DOHH2 (cell line): Measurements from ENCODE around the gene CCDC38.

ENCODE experiments used
- CTCF ChIP-seq: fragments of 200-600 bp; sonication (generic); IDR thresholded peaks from one replicate; pipeline ENCODE4 v1.5.1; 2014; ENCODE audit warnings: antibody characterized with exemption, mild to moderate bottlenecking, low read depth, low read length; ENCODE audit not compliant: poor library complexity, severe bottlenecking
- EZH2phosphoT487 ChIP-seq: fragments of 200-600 bp; sonication (generic); IDR thresholded peaks from 2 replicates; pipeline ENCODE4 v1.6.1; 2017; ENCODE audit warnings: borderline replicate concordance, mild to moderate bottlenecking, antibody characterized with exemption, low read length, moderate library complexity, mixed read lengths

GRCh38 chr12:95919110-95919509 is 23.3 kb downstream of the CCDC38 start:
- TF ChIP-seq CTCF (no peak), EZH2phosphoT487 (no peak)
